NCI-H1694 (cell line): ENCODE data around the gene BTG2.

ENCODE experiments used
- DNase-seq: peaks from one replicate; lab custom pipeline; 2025; lab: John Stamatoyannopoulos, UW

Gene BTG2

DNA sequence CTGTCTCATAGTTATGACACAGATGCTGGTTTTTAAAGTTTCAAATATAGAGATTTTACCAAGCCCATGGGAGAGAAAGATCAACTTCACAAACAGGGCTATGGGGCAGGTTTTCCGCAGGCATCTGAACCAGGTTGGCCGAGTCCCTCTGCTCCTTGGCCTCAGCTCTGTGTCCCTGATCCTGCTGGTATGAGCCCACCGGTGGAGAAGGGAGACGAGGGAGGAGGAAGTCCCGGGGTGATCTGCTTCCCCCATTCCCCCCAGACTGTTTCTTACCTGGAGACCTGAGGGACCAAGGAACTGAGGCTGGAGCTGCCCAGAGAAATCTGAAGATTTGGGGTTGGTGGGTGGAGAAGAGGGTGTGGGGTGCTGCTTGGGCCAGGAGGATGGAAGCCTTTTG is 28.9 kb upstream of the BTG2 start:
- no peak for DNase-seq

DNA sequence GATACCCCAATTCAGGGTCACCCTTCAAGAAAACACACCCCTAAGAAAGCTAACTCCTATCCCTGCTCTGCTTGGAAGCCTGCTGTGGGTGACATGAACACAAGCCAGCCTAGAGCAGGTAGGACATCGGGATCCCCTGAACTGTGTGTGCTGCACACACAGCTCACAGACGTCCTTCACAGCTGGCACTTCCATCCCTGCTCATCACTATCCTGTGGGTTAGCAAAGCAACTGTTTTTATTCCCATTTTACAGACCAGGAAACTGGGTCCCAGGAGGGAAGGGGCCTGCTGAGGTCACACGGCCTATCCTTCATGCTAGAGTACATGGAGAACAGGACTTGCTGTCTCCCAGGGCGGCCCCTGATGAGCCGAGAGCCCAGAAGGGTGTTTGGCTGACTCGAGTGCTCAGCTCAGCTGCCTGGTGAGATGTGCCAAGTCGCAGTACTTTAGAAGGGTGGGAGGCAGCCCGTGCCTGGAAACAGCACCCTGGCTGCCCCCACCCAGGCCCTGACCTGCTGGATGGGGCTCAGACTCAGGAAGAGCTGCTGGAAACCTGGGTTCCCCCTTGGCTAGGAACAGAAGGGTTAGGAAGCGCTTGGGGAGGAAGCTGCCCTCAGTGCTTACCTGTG is 28.3 kb upstream of the BTG2 start:
- no peak for DNase-seq

DNA sequence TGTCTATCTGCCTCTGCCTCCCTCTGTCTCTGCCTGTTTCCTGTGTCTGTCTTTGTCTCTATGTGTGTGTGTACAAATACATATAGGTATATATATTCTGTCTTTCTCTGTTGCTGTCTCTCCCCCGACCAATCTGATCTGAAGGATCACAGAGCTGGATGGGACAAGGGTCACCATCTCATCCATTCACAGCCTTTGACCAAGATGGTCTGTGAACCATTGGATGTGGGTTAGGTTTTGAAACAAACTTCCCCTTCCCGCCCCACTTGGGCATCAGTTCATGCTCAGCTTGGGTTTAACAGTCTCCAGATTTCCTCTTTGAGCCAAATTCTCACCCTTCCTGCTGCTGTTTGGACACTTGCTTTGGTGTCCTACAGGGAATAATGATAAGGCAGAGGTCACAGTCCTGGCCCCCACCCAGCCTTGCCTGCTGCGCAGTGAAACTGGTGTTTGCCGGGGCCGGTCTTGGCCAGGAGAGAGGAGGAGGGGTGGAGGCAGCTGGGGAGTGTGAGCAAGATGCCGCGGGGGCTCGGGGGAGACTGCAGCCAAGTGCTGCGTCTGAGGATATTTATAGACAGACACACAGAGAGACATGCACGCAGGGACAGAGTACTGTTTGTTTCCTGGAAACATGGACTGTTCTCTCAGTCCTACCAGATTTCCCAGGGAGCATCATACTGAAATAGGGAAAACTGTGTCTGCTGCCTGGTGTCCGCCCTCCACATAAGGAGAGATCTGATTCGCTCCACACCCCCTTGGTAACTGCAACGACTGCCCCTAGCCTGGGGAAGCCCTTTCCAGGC is 27.0 kb upstream of the BTG2 start:
- peak; percentile 63 for DNase-seq

DNA sequence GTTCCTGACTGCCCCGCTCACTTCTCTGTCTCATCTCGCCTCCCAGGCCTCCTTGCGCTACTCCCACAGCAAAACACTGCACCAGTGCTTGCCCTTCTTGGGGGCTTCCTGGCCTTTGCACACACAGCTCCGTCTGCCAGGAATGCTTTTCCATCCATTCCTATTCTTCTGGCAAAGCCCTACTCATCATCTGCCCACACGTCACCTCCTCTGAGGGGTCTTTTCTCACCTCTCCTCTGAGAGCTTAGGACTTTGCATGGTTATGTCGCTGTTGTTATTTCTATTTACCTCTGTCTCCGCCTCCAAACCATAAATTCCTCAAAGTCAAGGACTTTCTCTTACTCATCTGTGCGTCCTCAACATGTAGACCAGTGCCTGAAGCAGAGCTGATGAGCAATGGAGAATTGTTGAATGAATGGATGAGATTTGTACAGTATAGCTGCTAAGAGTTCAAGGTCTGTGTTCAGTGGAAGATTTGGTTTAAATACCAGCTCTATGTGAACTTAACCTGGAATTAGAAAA is 26.4 kb upstream of the BTG2 start:
- no peak for DNase-seq

DNA sequence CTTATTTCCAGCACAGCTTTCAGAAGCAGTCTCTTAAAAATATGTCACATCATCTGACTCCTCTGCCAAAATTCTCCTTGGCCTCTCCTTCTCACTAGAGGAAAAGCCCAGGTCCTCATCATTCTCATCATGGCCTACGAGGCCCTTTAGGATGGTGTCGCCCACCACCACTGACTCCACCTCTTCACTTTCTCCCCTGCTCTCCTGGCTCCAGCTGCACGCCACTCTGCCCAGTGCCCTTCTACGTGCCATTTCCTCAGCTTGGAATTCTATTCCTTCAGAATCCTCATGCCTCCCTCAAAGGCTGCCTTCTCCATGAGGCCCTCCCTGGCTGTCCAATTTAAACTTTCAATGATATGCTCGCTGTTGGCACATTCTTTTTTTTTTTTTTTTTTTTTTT is 25.3 kb upstream of the BTG2 start:
- no peak for DNase-seq

DNA sequence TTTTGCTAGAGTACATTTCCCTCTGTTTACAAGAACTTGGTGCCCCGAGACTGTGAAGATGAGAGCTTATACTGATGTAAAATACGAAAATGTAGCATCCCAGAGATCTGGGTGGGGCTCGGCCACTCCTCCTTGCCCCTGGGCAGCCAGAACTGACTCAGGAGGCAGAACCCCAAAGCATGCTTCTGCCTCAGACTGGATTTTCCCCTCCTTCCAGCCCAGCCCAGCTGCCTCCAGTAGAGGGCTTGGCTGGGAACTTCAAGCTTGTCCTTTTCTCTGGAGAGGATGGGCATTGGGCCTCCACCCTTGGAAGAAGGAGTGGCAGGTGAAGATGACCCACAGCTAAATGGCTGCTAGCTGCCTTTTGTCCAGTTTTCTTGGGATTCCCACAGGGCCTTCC is 24.3 kb upstream of the BTG2 start:
- DNase-seq = no peak

DNA sequence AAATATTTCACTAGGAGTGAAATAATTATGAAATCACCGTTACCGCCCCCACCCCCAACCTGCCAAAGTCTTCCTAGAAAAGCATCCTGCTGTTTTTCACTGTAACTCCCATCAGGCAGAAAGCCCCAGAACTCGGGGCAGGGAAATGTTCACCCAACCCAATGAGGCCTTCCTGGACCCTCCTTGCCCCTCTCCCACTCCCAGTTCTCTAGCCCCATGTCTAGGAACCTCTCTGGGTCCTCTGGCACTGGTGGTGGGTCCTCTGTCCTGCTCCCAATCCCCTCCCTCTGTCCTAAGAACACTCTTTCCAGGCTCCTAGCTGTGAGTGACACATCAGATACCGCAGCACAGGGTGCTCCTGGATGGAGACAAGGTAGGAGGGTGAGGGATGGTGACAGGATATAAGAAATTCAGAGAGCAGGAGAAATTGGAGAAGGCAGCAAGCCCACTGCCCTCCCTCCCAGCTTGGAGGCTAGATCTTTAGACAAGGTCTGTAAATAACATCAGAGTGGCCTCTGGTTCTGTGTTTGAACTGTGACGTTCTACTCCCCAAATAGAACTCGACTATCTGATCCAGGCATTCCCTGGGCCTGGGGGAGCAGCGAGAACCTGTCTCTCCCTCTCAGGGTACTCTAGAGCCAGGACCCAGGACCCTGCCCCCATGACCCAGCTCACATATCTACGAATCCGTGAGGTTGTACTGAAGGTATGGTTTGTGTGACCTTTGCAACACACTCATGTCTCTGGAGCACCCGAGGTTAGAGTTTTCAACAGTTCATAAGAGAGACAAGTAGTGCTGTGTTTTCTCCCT is 23.3 kb upstream of the BTG2 start:
- no peak for DNase-seq

DNA sequence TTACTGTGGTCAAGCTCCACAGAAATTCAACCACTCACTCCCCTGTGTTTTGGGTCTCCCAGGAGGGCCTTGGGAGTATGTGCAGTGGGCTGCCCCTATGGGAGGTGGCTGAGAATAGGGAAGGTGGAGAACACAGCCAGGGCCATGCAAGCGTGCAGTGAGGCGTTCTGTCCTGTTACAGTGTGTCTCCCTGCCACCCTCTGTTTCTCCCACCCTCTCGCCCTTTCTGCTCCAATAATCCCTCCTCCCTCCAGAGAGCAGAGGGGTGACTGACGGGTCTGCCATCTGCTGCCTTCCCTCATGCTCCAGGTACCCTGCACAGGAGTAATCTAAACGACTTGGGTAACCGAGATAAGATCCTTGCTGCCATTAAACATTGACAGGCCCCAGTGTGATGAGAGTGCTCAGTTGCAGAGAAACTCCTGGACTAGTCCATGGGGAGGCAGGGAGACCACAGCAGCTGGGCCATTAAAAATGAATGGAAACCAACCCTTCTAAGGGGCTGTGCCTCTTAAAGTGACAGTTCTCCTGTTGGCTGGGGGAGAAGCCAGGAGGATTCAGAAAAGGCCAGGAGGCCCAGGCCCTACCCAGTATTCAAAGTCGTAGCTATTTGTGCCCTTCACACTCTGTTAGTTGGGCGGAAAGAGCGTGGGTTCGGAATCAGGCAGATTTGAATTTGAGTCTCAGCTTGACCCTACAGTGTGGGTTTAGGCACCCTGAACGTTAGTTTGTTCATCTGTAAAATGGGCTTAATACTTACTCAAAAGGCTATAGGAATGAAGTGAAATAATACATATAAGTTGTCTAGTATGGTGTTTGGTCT is 22.4 kb upstream of the BTG2 start:
- peak; percentile 62 for DNase-seq

DNA sequence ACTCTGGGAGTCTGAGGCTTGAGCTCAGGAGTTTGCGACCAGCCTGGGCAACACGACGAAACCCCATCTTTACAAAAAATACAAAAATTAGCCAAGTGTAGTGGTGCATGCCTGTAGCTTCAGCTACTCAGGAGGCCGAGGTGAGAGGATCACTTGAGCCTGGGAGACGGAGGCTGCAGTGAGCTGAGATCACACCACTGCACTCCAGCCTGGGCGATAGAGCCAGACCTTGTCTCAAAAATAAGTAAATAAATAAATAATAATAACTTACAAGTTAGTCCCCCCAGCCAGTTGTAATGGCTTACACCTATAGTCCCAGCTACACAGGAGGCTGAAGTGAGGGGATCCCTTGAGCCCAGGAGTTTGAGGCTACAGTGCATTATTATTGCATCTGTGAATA is 21.7 kb upstream of the BTG2 start:
- no peak for DNase-seq

DNA sequence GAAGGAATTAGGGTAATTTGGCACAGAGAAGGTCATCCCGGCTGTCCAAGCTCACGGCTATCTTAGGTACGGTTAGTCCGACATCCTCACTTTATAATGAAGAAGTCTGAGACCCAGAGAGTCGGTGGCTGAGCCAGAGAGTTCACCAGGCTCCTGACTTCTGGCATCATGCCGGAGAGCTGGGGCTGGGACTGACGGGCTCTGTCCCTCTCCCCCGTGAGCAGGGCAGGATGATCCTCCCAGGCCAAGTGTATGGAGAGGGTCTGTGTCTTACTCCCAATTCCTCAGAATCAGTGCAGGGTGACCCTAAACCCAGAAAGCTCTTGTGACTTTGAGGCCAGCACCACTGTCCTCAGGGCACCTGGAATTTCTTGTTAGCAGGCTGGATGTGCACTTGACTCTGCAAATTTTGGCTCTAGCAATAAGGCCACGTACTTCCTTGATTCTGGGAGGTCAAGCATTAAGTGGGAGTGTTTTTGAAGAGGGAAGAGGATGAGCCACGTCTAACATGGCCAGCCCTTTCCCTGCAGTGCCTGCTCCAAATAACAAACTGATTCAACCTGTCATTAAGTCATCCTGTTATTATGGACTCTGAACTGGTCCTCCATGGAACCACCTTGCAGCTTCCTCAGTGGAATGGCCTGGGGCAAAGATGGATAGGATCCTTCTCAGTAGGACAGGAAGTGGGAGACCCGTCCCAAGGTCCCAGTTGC is 20.8 kb upstream of the BTG2 start:
- DNase-seq = no peak

DNA sequence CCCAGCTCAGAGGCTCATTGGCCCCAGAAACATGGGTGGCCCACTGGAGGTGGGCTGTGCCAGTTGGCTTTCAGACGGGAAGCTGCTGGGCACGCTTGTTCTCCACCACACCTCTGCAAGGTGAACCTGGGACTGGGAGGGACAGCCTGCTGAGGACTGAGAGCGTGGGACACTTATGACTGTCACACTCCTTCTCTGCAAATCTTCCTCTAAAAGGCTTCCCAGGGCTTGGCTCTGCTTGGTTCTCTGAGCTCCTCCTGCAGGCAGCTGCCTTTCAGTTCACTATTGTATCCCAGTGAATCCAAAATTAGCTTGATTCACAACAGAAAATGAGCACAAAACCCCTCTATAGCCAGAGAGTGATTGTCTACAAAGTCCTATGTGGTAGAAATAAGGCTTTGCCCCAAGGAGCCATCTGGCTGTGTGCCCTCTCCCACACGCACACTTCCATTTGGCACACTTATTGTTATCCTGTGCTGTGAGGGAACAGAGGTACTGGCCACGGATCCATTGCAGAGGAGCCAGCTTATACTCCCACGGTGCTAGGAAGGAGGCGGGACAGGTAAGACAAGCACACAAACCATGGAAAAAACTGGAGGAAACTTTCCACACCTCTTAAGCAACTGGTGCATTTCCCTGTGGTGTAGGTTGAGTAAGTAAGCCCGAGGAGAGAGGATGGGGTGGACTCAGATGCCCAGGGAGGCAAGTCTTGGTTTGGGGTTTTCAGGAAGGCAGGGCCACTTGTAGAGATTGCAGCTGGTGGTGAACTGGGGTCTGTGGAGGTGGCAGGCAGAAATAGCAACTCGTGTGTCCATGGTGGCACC is 18.9 kb upstream of the BTG2 start:
- peak; percentile 50 for DNase-seq

DNA sequence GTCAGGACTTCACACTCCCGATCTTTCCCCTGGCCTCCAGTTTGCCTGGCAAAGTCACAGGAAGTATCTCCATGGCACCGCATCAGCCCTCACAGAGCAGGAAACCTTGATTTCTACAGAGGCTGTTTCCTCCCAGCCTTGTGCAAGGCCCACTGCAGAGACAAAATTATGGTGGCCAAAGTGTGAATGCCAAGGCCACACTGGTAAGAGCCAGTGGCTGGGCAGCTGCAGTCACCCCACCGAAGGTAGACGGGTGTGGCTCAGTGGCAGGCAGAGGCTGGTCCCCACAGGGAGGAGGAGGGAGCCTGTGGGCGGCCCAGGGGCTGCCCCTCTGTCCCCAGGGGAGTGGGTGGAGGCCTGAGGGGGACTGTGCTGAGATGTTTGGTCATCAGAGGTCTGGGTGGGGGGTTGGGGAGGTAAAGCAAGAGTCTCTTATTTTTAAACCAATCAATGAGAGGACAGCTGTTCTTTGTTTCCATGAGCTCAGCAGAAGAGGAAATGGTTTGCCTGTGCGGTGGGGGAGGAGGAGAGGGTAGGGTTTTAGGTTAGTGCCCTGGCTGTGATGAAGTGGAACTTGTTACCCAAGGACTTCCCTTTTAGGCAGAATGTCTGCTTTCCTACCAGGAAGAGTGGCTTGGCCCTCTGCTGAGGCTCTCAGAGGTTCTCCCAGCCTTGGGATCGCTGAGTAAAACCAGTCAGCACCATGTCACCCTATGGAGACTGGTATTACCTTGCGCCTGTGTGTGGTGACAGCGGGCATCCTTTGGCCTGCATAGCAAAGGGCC is 18.0 kb upstream of the BTG2 start:
- peak; percentile 67 for DNase-seq

DNA sequence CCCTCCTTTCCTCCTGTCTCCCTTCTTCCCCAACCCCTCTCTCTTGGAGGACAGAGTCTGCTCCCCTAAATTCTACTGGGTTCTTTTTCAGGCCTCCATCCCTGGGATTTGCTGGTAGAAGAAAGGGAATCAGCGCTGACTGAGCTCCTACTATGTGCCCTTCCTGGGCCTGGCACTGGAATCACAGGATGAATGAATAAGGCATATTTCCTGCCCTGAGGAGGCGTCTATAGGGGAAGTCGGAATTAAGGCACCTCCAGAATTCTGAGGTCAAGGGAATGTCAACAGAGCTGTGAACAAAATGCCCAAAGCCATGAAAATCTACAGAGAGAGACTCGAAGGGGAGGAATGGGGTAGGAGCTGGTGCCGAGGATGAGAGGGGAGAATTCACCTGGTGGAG is 17.4 kb upstream of the BTG2 start:
- DNase-seq = no peak

DNA sequence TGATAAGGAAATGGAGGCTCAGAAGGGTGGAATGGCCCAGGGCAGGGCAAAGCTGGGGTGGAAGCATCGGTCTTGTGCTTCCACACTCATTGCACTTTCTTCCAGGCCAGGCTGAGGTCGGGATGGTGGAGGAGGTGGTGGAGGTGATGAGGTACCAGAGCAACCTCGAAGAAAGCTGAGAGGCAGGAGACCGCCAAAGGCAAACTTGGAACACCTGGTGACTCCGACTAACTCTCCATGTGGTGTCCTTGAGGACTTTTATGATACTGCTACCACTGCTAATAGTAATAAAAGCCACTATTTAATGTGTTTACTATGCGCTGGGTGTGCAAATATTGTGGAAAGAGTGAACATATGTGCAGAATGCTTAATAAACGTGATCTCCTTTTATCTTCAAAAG is 16.9 kb upstream of the BTG2 start:
- DNase-seq = no peak

DNA sequence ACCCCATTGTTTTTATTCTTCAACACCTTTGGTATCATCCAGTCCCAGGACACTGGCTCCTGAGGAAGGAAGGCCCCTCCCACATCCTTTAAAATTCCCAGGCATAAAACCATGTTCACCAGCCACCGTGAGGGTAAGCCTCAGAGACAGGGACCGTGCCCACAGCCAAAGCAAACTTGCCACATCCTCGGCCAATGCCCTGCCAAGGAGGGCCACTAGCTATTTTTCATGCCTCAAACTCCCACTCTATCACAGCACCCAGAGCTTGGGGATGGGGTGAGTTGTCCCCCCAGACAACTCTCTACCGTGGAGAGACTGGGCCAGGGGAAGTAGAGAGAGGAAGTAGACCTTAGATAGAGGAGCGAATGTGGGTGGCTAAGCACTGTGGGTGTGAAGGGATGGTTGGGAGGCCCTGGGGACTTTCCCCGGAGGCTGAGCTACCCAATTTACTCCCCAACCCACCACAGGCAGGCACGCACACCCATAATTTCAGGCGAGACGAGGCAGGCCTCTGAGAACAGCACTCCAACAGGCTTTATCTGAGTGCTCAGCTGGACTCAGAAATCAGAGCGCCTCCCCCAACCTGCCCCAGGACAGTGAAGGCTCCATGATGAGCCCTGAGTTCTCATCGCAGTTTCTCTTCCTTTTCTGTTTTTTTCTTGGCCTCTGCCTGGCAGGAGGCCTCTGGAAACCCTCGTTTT is 15.9 kb upstream of the BTG2 start:
- no peak for DNase-seq

DNA sequence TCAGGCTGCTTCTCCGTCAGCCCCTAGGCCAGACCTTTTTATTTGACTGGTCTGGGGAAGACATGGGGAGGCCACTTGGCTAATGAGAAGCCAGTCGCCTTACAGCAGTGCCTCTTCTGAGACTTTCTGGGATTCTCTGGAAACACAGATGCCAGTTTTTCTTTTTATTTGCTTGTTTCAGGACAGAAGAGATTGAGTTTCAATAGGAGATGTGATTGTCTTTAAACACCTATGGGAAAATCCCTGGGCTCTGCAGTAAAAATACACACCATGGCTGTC is 15.4 kb upstream of the BTG2 start:
- DNase-seq = no peak

DNA sequence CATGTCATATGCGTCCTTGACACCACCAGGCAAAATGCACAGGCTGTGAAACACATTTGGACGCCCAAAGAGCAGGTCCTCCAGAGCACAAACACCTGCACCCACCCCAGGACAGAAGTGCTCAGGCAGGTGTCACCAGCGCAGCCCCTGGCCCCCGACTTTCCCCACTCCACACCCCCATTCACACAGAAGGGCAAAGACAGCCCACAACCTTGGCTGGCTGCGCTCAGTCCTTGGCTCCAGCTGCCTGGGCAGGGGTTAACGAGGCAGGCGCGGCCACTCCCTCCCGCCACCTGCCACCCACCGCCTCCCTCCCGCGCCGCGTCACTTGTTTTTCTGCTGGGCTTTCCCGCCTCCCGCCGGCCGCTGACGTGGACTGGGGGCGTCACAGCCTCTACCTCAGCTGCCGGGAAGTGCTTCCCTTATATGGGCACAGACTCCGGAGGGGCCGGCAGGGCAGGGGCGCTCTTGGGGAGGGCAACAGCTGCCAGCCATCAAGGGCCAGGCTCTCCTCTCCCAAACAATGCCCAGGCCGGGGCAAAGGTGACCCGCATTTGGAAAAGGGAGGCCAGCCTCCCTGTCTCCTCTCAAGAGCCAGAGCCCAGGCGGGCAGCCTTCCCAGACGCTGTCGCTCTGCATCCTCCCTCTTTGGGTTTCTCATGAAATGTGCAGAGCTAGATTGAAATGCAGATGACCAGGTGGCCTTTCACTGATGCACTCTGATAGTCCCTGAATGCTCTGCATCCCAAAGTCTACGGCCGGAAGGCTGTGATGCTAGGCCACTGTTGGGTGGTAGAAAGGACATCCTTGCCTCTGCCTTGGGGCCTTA is 14.8 kb upstream of the BTG2 start:
- peak; percentile 89 for DNase-seq
